Measurements from ENCODE around the gene ZBED4.

DNA sequence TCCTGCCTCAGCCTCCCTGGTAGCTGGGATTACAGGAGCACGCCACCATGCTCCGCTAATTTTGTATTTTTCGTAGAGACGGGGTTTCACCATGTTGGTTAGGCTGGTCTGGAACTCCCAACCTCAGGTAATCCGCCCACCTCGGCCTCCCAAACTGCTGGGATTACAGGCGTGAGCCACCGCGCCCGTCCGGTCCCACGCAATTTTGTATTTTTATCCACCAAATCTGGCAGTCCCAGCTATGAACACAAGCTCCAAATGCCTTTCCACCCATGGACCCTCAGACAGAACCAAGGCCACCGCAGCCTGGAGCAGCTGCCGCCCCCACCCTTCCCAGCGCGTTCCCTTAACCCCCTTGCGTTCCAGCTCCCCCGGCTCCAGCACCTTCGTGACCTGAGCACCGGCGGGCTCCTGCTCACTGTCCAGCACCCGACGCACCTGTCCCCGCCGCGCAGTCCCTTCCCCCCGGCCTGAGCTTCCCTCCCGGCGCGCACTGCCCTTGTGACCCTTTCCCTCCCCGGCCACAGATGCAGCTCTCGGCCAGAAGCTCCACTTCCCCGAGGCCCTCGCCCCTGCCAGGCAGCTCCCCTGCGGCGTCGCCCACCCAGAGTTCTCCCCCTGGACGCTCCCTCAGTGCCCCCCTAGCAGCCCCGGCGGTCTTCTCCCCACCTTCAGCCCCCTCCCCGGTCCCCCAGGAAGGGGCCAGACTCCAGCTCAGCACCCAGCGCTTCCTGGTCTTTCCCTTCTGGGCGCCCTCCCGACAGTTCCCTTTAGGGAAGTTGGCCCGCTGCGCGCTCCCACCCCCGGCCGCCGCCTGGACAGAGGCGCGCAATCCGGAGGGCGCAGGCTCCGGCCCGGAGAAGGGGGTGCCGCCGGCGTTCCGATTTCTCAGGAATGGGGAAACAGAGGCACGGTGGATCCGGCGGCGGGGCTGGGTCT is 5.6 kb upstream of the ZBED4 start:
- no peak for TF ChIP-seq EZH2phosphoT487 (IDR thresholded peaks at IDR 0.05; ENCODE audit: low read depth)
- TF ChIP-seq, protein P1, sequence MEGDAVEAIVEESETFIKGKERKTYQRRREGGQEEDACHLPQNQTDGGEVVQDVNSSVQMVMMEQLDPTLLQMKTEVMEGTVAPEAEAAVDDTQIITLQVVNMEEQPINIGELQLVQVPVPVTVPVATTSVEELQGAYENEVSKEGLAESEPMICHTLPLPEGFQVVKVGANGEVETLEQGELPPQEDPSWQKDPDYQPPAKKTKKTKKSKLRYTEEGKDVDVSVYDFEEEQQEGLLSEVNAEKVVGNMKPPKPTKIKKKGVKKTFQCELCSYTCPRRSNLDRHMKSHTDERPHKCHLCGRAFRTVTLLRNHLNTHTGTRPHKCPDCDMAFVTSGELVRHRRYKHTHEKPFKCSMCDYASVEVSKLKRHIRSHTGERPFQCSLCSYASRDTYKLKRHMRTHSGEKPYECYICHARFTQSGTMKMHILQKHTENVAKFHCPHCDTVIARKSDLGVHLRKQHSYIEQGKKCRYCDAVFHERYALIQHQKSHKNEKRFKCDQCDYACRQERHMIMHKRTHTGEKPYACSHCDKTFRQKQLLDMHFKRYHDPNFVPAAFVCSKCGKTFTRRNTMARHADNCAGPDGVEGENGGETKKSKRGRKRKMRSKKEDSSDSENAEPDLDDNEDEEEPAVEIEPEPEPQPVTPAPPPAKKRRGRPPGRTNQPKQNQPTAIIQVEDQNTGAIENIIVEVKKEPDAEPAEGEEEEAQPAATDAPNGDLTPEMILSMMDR (IDR thresholded peaks at IDR 0.05; ENCODE audit: low read depth, low read length), result no peak

All from OCI-LY3 (cell line).